Adrenal gland (tissue), 5 donors: Measurements from ENCODE around the gene UROS.

Experiments
- CTCF ChIP-seq, 6 experiments: fragments of 450-650 bp in 4 of 6; fragments of 200-600 bp in 2 of 6; sonication (generic) in 1 of 6; IDR thresholded peaks; 1 replicate in 5 of 6; 2 replicates in 1 of 6; pipeline versions ENCODE4 v1.5.1 to v1.8.0; 2016 to 2021; ENCODE audit warnings: antibody characterized with exemption in 6 of 6, mild to moderate bottlenecking in 2 of 6, moderate library complexity in 1 of 6
- POLR2A ChIP-seq, 2 donors: fragments of 450-650 bp; IDR thresholded peaks; one replicate each; pipeline ENCODE4 v1.6.1; 2017; ENCODE audit warnings: antibody characterized with exemption in 2 of 2, mild to moderate bottlenecking in 2 of 2, moderate library complexity in 1 of 2
- donor health status: DM: no; HTN: no; CAD: no.

DNA sequence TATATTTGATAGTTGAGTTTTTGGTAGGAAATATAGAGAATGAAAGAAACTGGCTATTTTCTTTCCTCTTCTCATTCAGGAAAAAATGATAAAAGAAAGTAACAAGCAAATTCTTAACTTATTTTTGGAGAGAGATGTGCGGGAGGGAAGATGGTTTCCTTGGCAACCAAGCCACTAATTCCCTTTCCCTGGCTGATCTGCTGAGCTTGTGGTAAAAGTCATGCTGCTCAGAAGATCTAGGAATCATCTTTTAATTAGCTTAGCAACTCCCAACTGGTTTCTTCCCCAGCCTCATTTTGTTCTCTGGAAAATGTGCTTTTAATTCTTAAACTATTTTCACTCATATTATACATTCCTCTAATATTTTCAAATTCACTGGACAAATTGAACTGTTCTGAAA is 11.8 kb downstream of the UROS start:
- TF ChIP-seq CTCF (IDR thresholded peaks at IDR 0.05) (no peak), POLR2A (IDR thresholded peaks at IDR 0.05) (no peak)
